ENCODE results near the gene FAM124B. TPM values are rescaled to one million over a fixed set of nuclear protein-coding genes. Genes with fewer than 3 reads are reported as not detected.

The FAM124B gene
- total and polyA plus RNA-seq, 4 donors = 0.30 to 2.5 (median 0.42) TPM

GRCh38 chr2:224449212-224450147, 47.6 kb upstream of the FAM124B start (continued):
- TF ChIP-seq GABPA (IDR thresholded peaks at IDR 0.05 in 1 of 2, conservative IDR thresholded peaks at IDR 0.05 in 1 of 2) (peak in 1 of 2 donors; percentile 31), TAF1 (conservative IDR thresholded peaks at IDR 0.05) (peak; percentile 36), EGR1 (IDR thresholded peaks at IDR 0.05; ENCODE audit: low read depth in 2 of 2) (peak; percentile 33 to 66)

DNA sequence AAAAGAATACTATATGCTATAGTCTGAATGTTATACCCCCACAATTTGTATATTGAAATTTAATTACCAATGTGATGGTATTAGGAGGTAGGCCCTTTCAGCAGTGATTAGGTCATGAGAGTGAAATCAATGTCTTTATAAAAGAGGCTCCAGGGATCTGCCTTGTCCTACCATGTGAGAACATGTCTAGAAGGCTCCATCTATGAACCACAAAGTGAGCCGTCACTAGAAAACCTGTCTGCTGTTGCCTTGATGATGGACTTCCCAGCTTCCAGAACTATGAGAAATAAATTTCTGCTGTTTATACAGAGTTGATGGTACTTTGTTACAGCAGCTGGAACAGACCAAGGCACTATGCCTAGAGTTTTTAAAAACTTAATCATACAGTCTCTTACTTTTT, 46.3 kb upstream of the FAM124B start:
- Histone ChIP-seq H3K9ac (ENCODE audit: low read depth in 1 of 2, low read length in 2 of 2) (no peak overlapping the region), H3K4me3 (ENCODE audit: low read depth in 1 of 3, low read length in 3 of 3) (no peak overlapping the region), H3K36me3 (ENCODE audit: control insufficient read depth in 4 of 4, insufficient read depth in 3 of 4, low read depth in 1 of 4, low read length in 3 of 4) (no peaks in the 10 kb centered on the region), H3K27me3 (ENCODE audit: control insufficient read depth in 4 of 4, insufficient read depth in 4 of 4, low read length in 3 of 4) (no peaks in the 10 kb centered on the region), H3K9me3 (ENCODE audit: control insufficient read depth in 4 of 4, low read length in 3 of 4) (no peaks in the 10 kb centered on the region), H3K4me1 (ENCODE audit: control insufficient read depth in 4 of 4, insufficient read depth in 4 of 4, low read length in 3 of 4) (peaks cover 0 to 15% (median 9%) of the 10 kb centered on the region in 4 donors), H3K27ac (ENCODE audit: low read depth in 1 of 2, low read length in 2 of 2) (no peak overlapping the region)
- DNase-seq (ENCODE audit: low spot score) = no peak
- TF ChIP-seq, protein P1, sequence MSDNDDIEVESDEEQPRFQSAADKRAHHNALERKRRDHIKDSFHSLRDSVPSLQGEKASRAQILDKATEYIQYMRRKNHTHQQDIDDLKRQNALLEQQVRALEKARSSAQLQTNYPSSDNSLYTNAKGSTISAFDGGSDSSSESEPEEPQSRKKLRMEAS (IDR thresholded peaks at IDR 0.05) = no peak
- TF ChIP-seq FOXA1 (IDR thresholded peaks at IDR 0.05) = no peak
- 88% methylated on average over 1 of the region's 1 CpG for WGBS

DNA sequence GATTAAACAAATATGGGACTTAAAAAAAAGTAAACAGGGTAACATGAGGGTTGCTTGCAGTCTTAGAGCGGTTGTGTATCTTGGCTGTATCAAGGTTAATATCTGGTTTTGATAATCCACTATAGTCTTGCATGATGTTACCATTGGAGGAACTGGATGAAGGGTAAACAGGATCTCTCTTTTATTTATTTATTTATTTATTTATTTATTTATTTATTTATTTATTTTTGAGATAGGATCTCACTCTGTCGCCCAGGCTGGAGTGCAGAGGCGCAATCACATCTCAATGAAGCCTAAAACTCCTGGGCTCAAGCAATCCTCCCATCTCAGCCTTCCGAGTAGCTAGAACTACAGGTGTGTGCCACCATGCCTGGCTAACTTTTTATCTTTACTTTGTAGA, 42.9 kb upstream of the FAM124B start:
- DNase-seq (ENCODE audit: low spot score) = no peak
- H3K4me1 ChIP-seq (ENCODE audit: control insufficient read depth in 4 of 4, insufficient read depth in 4 of 4, low read length in 3 of 4) = peaks cover 0 to 16% (median 7%) of the 10 kb centered on the region in 4 donors
- no peak overlapping the region for H3K27ac ChIP-seq (ENCODE audit: low read depth in 1 of 2, low read length in 2 of 2)
- H3K9me3 ChIP-seq (ENCODE audit: control insufficient read depth in 4 of 4, low read length in 3 of 4) = no peaks in the 10 kb centered on the region
- no peak for TF ChIP-seq HNF4G (IDR thresholded peaks at IDR 0.05)
- TF ChIP-seq FOXA2 (IDR thresholded peaks at IDR 0.05) = no peak
- TF ChIP-seq, protein P2, sequence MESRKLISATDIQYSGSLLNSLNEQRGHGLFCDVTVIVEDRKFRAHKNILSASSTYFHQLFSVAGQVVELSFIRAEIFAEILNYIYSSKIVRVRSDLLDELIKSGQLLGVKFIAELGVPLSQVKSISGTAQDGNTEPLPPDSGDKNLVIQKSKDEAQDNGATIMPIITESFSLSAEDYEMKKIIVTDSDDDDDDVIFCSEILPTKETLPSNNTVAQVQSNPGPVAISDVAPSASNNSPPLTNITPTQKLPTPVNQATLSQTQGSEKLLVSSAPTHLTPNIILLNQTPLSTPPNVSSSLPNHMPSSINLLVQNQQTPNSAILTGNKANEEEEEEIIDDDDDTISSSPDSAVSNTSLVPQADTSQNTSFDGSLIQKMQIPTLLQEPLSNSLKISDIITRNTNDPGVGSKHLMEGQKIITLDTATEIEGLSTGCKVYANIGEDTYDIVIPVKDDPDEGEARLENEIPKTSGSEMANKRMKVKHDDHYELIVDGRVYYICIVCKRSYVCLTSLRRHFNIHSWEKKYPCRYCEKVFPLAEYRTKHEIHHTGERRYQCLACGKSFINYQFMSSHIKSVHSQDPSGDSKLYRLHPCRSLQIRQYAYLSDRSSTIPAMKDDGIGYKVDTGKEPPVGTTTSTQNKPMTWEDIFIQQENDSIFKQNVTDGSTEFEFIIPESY (IDR thresholded peaks at IDR 0.05) = no peak
- TF ChIP-seq NR2F2 (IDR thresholded peaks at IDR 0.05) = no peak
- no peak for TF ChIP-seq JUND (IDR thresholded peaks at IDR 0.05)
- no peak for TF ChIP-seq RAD21 (IDR thresholded peaks at IDR 0.05)
- TF ChIP-seq, protein P3, sequence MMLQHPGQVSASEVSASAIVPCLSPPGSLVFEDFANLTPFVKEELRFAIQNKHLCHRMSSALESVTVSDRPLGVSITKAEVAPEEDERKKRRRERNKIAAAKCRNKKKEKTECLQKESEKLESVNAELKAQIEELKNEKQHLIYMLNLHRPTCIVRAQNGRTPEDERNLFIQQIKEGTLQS (IDR thresholded peaks at IDR 0.05) = no peak
- TF ChIP-seq GABPA (IDR thresholded peaks at IDR 0.05 in 1 of 2, conservative IDR thresholded peaks at IDR 0.05 in 1 of 2) = no peak
- no peak for TF ChIP-seq HNF4A (conservative IDR thresholded peaks at IDR 0.05)
- no peak for TF ChIP-seq RXRA (IDR thresholded peaks at IDR 0.05)
- TF ChIP-seq CTCF (IDR thresholded peaks at IDR 0.05; ENCODE audit: low read depth, low read length, missing input control) = no peak
- TF ChIP-seq EGR1 (IDR thresholded peaks at IDR 0.05; ENCODE audit: low read depth in 2 of 2) = no peak
- TF ChIP-seq, protein P1 (IDR thresholded peaks at IDR 0.05) = no peak
- TF ChIP-seq, protein P4, sequence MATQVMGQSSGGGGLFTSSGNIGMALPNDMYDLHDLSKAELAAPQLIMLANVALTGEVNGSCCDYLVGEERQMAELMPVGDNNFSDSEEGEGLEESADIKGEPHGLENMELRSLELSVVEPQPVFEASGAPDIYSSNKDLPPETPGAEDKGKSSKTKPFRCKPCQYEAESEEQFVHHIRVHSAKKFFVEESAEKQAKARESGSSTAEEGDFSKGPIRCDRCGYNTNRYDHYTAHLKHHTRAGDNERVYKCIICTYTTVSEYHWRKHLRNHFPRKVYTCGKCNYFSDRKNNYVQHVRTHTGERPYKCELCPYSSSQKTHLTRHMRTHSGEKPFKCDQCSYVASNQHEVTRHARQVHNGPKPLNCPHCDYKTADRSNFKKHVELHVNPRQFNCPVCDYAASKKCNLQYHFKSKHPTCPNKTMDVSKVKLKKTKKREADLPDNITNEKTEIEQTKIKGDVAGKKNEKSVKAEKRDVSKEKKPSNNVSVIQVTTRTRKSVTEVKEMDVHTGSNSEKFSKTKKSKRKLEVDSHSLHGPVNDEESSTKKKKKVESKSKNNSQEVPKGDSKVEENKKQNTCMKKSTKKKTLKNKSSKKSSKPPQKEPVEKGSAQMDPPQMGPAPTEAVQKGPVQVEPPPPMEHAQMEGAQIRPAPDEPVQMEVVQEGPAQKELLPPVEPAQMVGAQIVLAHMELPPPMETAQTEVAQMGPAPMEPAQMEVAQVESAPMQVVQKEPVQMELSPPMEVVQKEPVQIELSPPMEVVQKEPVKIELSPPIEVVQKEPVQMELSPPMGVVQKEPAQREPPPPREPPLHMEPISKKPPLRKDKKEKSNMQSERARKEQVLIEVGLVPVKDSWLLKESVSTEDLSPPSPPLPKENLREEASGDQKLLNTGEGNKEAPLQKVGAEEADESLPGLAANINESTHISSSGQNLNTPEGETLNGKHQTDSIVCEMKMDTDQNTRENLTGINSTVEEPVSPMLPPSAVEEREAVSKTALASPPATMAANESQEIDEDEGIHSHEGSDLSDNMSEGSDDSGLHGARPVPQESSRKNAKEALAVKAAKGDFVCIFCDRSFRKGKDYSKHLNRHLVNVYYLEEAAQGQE (IDR thresholded peaks at IDR 0.05) = no peak
- TF ChIP-seq TAF1 (conservative IDR thresholded peaks at IDR 0.05) = no peak
- no peak for TF ChIP-seq FOXA1 (IDR thresholded peaks at IDR 0.05)
- TF ChIP-seq YY1 (IDR thresholded peaks at IDR 0.05) = no peak
- no peak overlapping the region for H3K9ac ChIP-seq (ENCODE audit: low read depth in 1 of 2, low read length in 2 of 2)
- no peaks in the 10 kb centered on the region for H3K36me3 ChIP-seq (ENCODE audit: control insufficient read depth in 4 of 4, insufficient read depth in 3 of 4, low read depth in 1 of 4, low read length in 3 of 4)
- no peak overlapping the region for H3K4me3 ChIP-seq (ENCODE audit: low read depth in 1 of 3, low read length in 3 of 3)
- WGBS = 90% methylated on average over 4 of the region's 4 CpGs
- no peaks in the 10 kb centered on the region for H3K27me3 ChIP-seq (ENCODE audit: control insufficient read depth in 4 of 4, insufficient read depth in 4 of 4, low read length in 3 of 4)
